ENCODE results near the gene IFT88. TPM values are rescaled to one million over a fixed set of nuclear protein-coding genes. Genes with fewer than 3 reads are reported as not detected.

The IFT88 gene
- total RNA-seq = 10 to 100 TPM in 3 of 5 donors, 1 to 10 TPM in 2; 2.3 to 68.3 (median 42.0) TPM
- polyA plus RNA-seq = 1 to 10 TPM; 4.0 to 7.6 (median 5.8) TPM
- long read RNA-seq, donor 1 = 0 reads
- long read RNA-seq, donor 2, partial matches to known transcripts = 0 of 2 reads
- long read RNA-seq, donor 2, other reads (novel, unspliced or antisense) = 0 of 2 reads
- long read RNA-seq, donor 3 = 0 reads
- long read RNA-seq, donor 4 = 0 reads
- long read RNA-seq, donor 5 = 0 reads
- long read RNA-seq, donor 6, partial matches to known transcripts = 0 of 1 reads
- long read RNA-seq, donor 6, other reads (novel, unspliced or antisense) = 0 of 1 reads
- long read RNA-seq, donor 7, partial matches to known transcripts = 0 of 1 reads
- long read RNA-seq, donor 7, other reads (novel, unspliced or antisense) = 0 of 1 reads
- long read RNA-seq, donor 8 = 0 reads
- long read RNA-seq, donor 9 = 0 reads
- long read RNA-seq, donor 10 = 0 reads

- Histone ChIP-seq H3K27me3 (no peaks in the 10 kb centered on the region), H3K4me1 (peaks cover 0 to 19% (median 12%) of the 10 kb centered on the region in 4 donors), H3K36me3 (no peaks in the 10 kb centered on the region), H3K27ac (peak within 1 kb of the TSS; percentile 91 to 95 (median 94)), H3K4me3 (peak within 1 kb of the TSS; percentile 59 to 74 (median 68)), H3K9me3 (peaks cover 0 to 11% (median 0%) of the 10 kb centered on the region in 4 donors)
- intact Hi-C loops (cut with DNase I; ENCODE audit: low total_unique reads) = no loop called here
- 1% methylated on average over 33 to 74 of the region's 74 CpGs for WGBS, 5 donors
- DNase-seq = peak; percentile 89 to 97
- TF ChIP-seq CTCF (IDR thresholded peaks at IDR 0.05) = peak in 1 of 7 experiments; percentile 29
- no peak for TF ChIP-seq EP300 (IDR thresholded peaks at IDR 0.05)
- TF ChIP-seq POLR2AphosphoS5 (IDR thresholded peaks at IDR 0.05) = peak; percentile 57 to 61 (median 58)
- TF ChIP-seq POLR2A (IDR thresholded peaks at IDR 0.05) = no peak
Observed at GRCh38 chr13:20566898-20567874, at the start of gene IFT88. Gene IFT88 (plus strand): TSS chr13:20567157. CDS start chr13:20574386, 7,229 bp downstream.

DNA sequence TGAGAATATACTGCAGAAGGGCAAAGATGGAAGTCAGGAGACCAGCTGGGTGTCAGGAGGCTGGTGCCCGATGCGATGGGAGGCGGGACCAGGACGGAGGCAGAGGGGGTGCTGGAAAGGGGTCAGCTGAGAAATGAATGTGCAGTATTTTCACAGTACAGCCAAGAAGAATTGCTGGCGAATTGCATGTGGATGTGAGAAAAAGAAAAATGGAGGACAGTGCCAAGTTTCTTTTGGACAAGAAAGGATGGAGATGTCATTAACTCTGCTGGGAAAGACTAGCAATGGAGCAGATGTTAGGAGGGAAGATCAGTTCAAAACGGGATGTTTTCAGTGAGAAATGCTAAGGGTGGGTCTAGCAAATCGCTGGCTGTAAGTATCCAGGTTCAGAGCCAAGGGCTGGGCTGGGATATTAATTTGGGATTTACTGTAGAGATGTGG is 48.3 kb upstream of the IFT88 start:
- intact Hi-C loops (cut with DNase I; ENCODE audit: low total_unique reads) = loop anchor here (10.0 kb wide), 1 partner anchor 316 kb away; no protein-coding TSS in a partner anchor
- Histone ChIP-seq H3K36me3 (no peaks in the 10 kb centered on the region), H3K9me3 (no peaks in the 10 kb centered on the region), H3K27me3 (no peaks in the 10 kb centered on the region), H3K4me1 (peaks cover 0 to 35% (median 4%) of the 10 kb centered on the region in 4 donors), H3K27ac (peak overlapping the region in 2 of 5 donors; percentile 26 to 53), H3K4me3 (no peak overlapping the region)
- no peak for TF ChIP-seq POLR2A (IDR thresholded peaks at IDR 0.05)
- TF ChIP-seq EP300 (IDR thresholded peaks at IDR 0.05) = no peak
- no peak for TF ChIP-seq POLR2AphosphoS5 (IDR thresholded peaks at IDR 0.05)
- TF ChIP-seq CTCF (IDR thresholded peaks at IDR 0.05) = no peak
- peak in 1 of 2 donors; percentile 65 for DNase-seq
- WGBS, 5 donors = 57 to 78% (median 70%) methylated on average over 7 of the region's 7 CpGs

DNA sequence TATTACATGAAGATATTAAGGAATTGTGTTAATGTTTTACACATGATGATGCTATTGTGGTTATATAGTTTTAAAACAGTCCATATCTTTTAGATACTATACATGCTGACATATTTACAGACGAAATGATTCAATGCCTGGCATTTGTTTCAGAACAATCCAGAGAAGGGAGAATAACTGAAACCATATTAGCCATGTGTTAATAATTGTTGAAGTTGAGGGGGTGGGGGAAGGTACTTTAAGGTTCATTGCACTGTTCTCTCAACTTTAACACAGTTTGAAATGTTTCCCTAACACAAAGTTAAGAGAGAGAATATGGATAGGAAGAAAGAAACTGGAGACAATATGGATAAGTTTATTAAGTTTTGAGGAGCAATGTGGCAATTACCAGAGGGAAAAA is 47.1 kb upstream of the IFT88 start:
- no peak overlapping the region for H3K27ac ChIP-seq
- peaks cover 0 to 47% (median 14%) of the 10 kb centered on the region in 4 donors for H3K4me1 ChIP-seq
- intact Hi-C loops (cut with DNase I; ENCODE audit: low total_unique reads) = loop anchor here (10.0 kb wide), 1 partner anchor 315 kb away; no protein-coding TSS in a partner anchor
- no peaks in the 10 kb centered on the region for H3K36me3 ChIP-seq
- WGBS, 5 donors = 36 to 60% (median 51%) methylated on average over 1 of the region's 1 CpG
- peak in 1 of 2 donors; percentile 70 for DNase-seq
- TF ChIP-seq POLR2AphosphoS5 (IDR thresholded peaks at IDR 0.05) = no peak
- TF ChIP-seq CTCF (IDR thresholded peaks at IDR 0.05) = no peak
- no peak for TF ChIP-seq POLR2A (IDR thresholded peaks at IDR 0.05)
- H3K27me3 ChIP-seq = no peaks in the 10 kb centered on the region
- H3K9me3 ChIP-seq = no peaks in the 10 kb centered on the region
- no peak overlapping the region for H3K4me3 ChIP-seq

All from stomach (tissue), 19 donors.